Left renal pelvis (tissue), 4 donors: ENCODE results near the gene UBASH3A. TPM values are rescaled to one million over a fixed set of nuclear protein-coding genes. Genes with fewer than 3 reads are reported as not detected.

Experiments used
- DNase-seq, 4 donors: peaks; one replicate each; pipeline ENCODE4 v3.0.0-alpha.2; 2013; ENCODE audit warnings: low read depth in 4 of 4, low spot score in 3 of 4
- polyA plus RNA-seq, 4 donors: library from polyadenylated mRNA; unstranded; fragments of 120-200 nt; gene quantifications; one replicate each; pipeline ENCODE4 v1.2.1, GENCODE V29; 2013; ENCODE audit not compliant: insufficient read length in 4 of 4

The UBASH3A gene
- polyA plus RNA-seq, 4 donors = 0.07 TPM; not detected in 2

DNA sequence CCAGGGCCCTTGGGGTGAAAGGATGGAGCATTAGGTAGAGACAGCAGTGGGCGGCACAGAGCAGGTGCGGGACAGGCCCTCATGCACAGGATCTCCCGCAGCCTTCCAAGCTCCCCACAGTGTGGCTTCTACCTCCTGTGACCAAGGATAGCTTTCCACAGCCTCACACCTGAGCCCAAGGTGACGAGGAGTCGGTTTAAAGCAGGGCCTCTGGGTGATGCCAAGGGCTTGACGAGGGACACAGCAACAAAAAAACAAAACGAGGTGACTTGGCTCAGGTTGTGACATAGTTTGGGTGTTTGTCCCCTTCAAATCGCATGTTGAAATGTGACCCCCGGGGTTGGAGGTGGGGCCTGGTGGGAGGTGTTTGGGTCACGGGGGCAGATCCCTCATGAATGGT is 77.0 kb downstream of the UBASH3A start:
- no peak for DNase-seq

DNA sequence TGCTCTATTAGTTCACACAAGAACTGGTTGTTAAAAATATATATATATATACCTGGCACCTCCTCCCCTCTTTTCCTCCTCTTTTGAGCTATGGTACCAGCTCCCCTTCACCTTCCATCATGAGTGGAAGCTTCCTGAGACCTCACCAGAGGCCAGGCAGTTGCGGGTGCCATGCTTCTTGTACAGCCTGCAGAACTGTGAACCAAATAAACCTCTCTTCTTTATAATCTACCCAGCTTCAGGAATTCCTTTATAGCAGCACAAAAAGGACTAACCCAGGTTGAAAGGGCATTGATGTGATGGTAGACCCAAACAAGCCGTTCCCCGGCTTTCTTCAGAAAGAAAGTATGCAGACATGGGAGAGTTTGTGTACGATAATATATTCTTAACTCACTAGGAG is 77.5 kb downstream of the UBASH3A start:
- no peak for DNase-seq

DNA sequence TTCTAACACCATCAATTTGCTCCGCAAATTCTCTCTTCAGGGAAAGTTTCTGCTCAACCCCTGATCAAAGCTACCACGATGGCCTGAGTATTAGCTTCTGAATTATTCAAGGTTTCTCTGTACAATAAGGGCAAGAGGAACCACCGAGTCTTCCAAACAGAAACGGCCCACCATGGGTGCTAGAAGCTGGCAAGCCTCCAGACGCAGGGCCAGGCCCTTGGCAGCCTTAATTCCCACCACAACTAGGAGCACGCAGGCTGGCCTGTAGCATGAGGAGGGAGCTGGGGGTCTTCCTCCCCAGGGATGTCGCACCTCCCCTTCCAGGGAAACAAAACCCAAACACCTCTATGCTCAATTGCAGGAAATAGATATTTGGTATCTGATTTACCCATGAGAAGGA is 81.3 kb downstream of the UBASH3A start:
- no peak for DNase-seq

DNA sequence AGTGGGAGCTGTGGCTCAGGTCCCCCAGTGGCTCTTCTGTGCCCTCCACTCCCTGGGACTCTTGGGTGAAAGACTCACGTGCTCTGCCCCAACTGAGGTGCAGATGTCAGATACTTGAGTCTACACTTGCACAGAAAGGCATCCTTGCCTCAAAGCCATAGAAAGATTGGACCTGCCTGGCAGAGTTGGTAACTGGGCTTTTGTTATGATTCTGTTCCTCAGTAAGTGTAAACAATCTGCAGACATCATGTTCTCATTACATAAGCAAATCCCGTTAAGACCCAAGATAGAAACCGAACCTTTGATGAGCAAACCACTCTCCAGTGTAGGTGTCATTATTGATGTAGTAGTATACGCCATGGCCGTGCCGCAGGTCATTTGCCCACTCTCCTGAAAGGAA is 82.4 kb downstream of the UBASH3A start:
- no peak for DNase-seq

DNA sequence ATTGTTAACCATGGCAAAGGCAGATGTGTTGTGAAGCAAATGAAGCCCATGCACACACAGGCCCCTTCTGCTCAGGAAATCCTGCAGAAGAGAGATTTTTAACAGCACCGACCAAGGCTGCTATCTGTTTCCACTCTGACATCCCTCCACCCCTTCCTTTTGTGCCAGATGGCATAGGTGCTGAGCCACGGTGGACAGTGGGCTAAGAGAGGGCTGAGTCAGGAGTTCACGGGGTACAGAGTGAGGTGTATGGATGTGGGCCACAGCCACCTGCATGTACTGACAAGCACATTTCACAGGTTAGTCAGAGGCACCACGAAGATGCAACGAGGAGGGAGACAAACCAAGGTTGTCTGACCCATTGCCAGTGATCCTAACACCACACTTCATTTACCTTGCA is 82.8 kb downstream of the UBASH3A start:
- no peak for DNase-seq

DNA sequence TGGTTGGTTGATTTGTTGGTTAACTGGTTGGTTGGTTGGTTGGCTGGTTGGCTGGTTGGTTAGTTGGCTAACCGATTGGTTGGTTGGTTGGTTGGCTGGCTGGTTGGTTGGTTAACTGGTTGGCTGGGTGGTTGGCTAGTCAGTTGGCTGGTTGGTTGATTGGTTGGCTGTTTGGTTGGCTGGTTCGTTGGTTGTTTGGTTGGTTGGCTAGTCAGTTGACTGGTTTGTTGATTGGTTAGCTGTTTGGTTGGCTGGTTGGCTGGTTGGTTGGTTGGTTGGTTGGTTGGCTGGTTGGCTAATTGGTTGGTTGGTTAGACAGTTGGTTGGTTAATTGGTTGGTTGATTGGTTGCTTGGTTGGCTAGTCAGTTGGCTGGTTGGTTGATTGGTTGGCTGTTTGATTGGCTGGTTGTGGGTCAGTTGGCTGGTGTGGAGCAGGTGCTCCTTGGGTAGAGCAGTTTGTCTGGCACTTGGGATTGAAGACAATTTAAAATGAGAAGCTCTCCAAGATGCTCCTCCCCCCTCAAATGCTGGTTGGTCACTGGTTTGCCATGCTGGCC is 85.4 kb downstream of the UBASH3A start:
- no peak for DNase-seq

DNA sequence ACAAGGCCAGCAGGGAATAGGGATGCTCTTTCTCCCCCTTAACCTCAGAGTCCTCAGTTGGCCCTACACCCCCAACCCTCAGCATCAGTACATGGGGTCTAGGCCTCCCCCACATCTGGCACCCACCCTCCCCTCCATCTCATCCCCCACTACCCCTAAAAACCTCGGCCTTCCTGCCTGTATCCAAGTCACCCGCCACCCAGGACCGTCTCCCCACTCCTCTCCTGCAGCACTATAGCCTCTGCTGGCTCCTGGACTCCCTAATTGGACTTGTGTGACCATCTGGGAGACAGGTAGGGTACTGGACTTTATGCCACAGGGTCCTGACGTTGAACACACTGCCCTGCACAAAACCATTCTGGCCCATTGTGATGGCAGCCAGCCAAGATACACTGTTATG is 86.3 kb downstream of the UBASH3A start:
- DNase-seq = no peak

DNA sequence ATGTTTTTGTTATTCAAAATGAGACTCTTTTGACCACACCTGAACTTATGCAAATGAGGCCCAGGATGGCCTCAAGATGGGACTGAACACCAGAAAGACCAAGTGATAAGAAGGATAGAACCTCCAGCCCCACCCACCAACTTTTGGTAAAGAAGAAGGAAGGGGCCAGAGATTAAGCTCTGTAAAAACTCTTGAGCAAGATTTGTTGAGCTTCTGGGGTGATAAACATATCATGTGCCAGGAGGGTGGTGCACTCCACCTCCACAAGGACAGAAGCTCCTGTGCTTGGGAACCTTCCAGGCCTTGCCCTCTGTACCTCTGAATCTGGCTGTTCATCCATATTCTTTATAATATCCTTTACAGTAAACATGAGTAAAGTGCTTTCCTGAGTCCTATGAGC is 87.0 kb downstream of the UBASH3A start:
- no peak for DNase-seq

DNA sequence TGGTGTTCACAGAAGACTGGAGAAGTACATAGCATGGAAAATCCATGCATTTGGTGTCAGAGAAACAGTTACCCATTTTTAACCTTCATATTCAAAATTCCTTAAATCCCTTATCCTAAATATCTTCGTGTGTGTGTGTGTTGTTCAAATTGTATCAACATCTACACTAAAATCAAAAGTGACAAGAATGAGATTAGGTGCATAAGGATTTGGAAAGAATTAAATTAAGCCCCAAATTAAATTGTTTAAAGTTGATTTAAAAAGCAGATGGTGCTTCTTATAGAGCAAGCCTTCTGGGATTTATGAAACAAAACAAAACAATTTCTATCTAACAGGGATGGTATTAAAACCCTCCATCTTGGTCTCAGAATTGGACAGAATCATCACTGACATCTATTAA is 87.6 kb downstream of the UBASH3A start:
- DNase-seq = no peak

DNA sequence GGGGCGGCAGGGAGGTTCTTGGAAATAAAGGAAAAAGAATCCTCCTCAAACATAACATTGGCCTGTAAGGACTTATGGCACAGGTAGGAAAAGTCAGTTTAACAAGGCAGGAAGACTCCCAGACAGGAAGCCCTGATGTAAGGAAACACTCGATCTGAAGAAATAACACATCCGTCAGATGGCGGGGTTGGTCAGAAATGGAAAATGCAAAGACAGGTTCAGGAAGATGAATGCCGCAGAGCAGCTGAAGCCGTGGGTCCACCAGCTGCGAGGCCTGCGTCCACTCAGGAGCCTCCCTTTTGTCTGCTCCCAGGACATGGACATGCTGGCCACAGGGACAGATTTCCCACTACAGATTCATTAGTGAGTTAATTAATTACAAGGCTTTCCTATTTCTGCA is 88.5 kb downstream of the UBASH3A start:
- no peak for DNase-seq

DNA sequence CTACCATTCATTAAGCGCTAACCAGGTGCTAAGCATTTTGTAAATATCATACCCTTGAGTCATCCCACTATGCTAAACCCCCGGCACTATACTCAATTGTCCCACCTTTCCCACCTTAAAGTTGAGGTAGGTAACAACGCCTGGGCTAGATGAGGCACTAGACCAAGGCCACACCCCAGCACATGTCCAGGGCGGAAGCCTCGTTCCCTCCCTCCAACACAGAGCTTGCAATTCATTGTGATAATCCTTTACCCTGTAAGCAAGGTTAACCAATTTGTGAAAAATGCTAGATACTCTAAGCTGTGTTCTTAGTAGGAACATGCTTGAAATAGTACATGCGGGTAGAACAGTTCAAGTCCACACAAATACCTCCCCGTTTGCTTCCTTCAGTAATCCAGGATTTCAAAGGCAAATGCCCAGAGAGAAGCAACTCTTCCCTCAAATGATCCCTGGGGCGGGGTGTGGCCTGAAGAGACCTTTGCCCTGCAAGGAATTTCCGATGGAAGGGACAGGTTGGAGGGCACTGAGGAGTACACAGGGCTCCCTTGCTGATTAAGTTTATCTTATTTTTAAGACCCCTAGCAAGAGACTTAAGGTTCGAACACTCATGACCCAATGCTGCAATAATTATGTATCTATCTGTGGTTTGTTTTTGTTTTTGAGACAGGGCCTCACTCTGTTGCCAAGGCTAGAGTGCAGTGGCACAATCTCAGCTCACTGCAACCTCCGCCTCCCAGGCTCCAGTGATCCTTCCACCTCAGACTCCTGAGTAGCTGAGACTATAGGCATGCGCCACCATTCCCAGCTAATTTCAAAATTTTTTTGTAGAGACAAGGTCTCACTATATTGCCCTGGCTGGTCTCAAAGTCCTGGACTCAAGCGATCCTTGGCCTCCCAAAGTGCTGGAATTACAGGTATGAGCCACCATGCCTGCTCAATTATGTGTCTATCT is 89.7 kb downstream of the UBASH3A start:
- DNase-seq = no peak

DNA sequence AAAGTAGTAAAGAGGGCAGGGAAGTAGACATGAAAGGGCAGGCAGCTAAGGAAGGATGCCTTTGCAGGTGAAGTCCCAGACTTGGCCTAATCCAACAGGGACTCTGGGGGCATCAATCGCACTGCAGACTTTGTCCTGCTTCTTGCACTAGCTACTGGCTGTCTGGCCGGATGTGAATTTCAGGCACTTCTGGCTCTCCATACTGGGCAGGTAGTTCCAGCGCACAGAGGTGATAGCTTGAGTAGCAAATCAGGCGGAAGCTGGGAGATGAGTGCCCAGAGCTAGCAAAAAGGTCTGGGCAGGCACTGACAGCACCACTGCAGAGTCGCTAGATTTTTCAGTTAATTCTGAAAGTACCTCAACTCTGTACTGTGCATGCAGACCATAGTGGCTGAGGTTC is 91.3 kb downstream of the UBASH3A start:
- no peak for DNase-seq

DNA sequence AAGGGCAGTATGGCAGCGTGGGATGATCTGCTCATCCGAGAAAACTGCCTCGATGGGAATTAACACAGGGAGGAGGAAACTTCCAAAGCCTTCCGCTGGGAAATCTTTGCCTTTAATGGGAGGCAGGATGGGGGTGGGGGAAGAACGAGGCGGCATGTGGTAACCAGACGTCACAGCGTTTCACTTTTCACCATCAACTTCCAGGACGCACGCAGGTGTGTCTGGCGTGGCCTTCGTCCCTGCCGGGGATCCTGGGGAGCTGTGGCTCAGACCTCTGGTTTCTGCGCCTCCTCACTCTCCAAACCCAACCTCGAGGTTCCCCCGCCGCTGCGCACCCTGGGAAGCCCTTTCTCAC is 92.0 kb downstream of the UBASH3A start:
- no peak for DNase-seq

DNA sequence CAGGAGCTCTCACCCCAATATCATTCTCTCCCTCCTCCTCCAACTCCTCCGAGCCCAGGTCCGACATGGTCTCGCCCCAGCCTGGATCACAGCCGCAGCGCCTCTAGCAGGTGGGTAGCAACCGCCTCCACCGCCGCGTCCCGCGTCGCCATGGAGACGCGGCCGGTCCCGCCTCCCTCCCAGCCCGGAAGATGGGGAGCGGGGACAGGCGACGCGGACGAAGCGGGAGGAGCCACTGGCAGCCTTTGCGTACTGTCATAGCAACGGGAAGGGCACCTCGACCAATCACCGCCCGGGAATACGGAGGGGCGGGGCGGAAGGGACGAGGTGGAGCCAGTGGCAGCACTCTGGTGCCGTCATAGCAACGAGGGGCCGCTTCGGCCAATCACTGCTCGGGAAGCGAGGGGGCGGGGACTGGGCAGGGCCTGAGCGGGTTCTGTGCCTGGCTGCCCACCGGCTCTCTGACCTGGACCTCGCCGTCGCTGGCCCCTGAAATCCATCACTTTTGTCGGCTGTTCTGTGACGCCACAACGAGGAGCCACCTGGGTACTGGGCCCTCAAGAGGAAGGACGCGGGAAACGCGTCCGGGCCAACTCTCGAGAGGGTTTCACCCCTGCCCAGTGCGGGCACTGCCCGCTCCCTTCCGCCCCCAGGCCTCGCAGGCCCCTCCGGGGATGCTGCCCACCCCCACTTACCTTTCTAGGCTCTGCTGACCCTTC is 92.6 kb downstream of the UBASH3A start, which contains the start of gene RSPH1:
RSPH1 (minus strand) TSS at position 105 of the 719 bp plus-strand sequence; CDS start at position 67, 38 bp downstream.
- peak; percentile 96 to 98 (median 98) for DNase-seq

DNA sequence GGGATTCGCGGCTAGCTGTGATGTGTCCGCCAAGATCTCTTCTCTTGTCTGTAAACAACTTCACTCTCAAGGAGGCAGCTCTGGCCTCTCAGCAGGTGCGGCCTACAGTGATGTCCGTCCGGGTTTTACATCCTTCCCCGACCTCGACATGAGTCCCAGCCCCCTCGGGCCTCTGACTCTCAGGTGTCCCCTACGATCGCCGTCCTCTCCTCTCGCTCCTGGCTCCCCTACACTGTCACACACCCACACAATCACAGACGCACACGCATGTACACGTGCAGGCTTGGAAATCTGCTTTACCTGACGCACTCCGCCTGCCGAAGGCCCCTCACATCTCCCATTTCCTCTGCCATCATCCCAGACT is 93.1 kb downstream of the UBASH3A start:
- DNase-seq = no peak

Other genes with a start within 250 kb of the UBASH3A start
- gene ABCG1, start 184.8 kb upstream of the UBASH3A start, polyA plus RNA-seq = 10 to 100 TPM in 1 of 4 donors, 1 to 10 TPM in 3; 6.0 to 10.2 (median 9.7) TPM
- 1 to 10 TPM; 2.5 to 5.9 (median 2.8) TPM for gene TFF3, start 88.5 kb upstream of the UBASH3A start, polyA plus RNA-seq
- gene TFF2, start 52.9 kb upstream of the UBASH3A start, polyA plus RNA-seq = under 1 TPM in 1 of 4 donors, not detected in 3; 0.26 TPM
- gene TFF1, start 37.4 kb upstream of the UBASH3A start, polyA plus RNA-seq = under 1 TPM in 1 of 4 donors, not detected in 3; 0.78 TPM
- 1 to 10 TPM in 3 of 4 donors, under 1 TPM in 1; 0.29 to 2.5 (median 2.0) TPM for gene TMPRSS3, start 7.8 kb upstream of the UBASH3A start, polyA plus RNA-seq
- 10 to 100 TPM in 3 of 4 donors, under 1 TPM in 1; 0.63 to 16.5 (median 11.7) TPM for gene RSPH1, start 92.3 kb downstream of the UBASH3A start, polyA plus RNA-seq
- 10 to 100 TPM in 1 of 4 donors, 1 to 10 TPM in 3; 2.9 to 10.6 (median 8.6) TPM for gene SLC37A1, start 110.0 kb downstream of the UBASH3A start, polyA plus RNA-seq
- 10 to 100 TPM in 3 of 4 donors, 1 to 10 TPM in 1; 7.3 to 41.0 (median 38.6) TPM for gene PDE9A, start 249.7 kb downstream of the UBASH3A start, polyA plus RNA-seq